Endothelial cell of umbilical vein (primary cell): ENCODE results near the gene SAP130. TPM values are rescaled to one million over a fixed set of nuclear protein-coding genes. Genes with fewer than 3 reads are reported as not detected.

Source experiments
- BruUV-seq: library from RNA; stranded (reverse); fragments of 400-500 nt; replicated peaks from 2 replicates; lab custom pipeline; 2021; lab: Mats Ljungman, UMichigan
- CTCF ChIA-PET: fragments of 300-600, 350-600 bp; sonication (Branson Sonifier 250); formaldehyde crosslinking; loops from one replicate; lab custom pipeline; 2021; ENCODE audit warnings: antibody characterized with exemption, inconsistent platforms; lab: Charles Lee
- POLR2A ChIA-PET: fragments of 300-600, 350-600 bp; sonication (Branson Sonifier 250); formaldehyde crosslinking; loops from one replicate; lab custom pipeline; 2021; ENCODE audit warnings: antibody characterized with exemption, inconsistent platforms; lab: Charles Lee
- DNase-seq: peaks from one replicate; pipeline ENCODE4 v3.0.0-alpha.2; 2011; ENCODE audit warnings: low read depth, low spot score
- FAIRE-seq: peaks from 2 replicates; lab custom pipeline; 2011; peaks lifted over from hg19 to GRCh38; lab: Jason Lieb, UNC
- H2AFZ ChIP-seq: 2 replicates; pipeline ENCODE4 v1.6.0; 2012; ENCODE audit warnings: low read depth, low read length, control low read depth, inconsistent platforms
- H3K27ac ChIP-seq: 2 replicates; pipeline ENCODE4 v1.5.1; 2011; ENCODE audit warnings: low read depth, mild to moderate bottlenecking, control low read depth, low read length, moderate library complexity; ENCODE audit not compliant: insufficient read depth
- H3K27me3 ChIP-seq, 2 experiments: 2 replicates each; pipeline versions ENCODE4 v1.6.0 to v1.6.1; 2011; ENCODE audit warnings: low read length in 2 of 2, mixed read lengths in 1 of 2; ENCODE audit not compliant: control insufficient read depth in 2 of 2, insufficient read depth in 2 of 2
- H3K36me3 ChIP-seq, 2 experiments: 2 replicates in 1 of 2; 3 replicates in 1 of 2; pipeline ENCODE4 v1.5.1; 2011; ENCODE audit warnings: low read length in 2 of 2, mild to moderate bottlenecking in 1 of 2, moderate library complexity in 1 of 2; ENCODE audit not compliant: control insufficient read depth in 2 of 2, insufficient read depth in 2 of 2; ENCODE audit errors: extremely low read depth in 1 of 2
- H3K4me1 ChIP-seq: 3 replicates; pipeline ENCODE4 v1.5.1; 2011; ENCODE audit warnings: mild to moderate bottlenecking, low read length; ENCODE audit not compliant: control insufficient read depth, insufficient read depth; ENCODE audit errors: extremely low read depth
- H3K4me2 ChIP-seq: 2 replicates; pipeline ENCODE4 v1.6.1; 2011; ENCODE audit warnings: low read length, control low read depth, mixed read lengths; ENCODE audit not compliant: insufficient read depth
- H3K4me3 ChIP-seq, 3 experiments: fragments of 200-600 bp in 1 of 3; sonication (generic), shearing (Covaris generic) in 1 of 3; replicated peaks in 1 of 3; 2 replicates each; pipeline ENCODE4 v1.5.1; 2011 to 2016; ENCODE audit warnings: control low read depth in 3 of 3, low read length in 3 of 3, mild to moderate bottlenecking in 2 of 3, inconsistent platforms in 1 of 3, low read depth in 1 of 3, moderate library complexity in 1 of 3; ENCODE audit not compliant: insufficient read depth in 1 of 3
- H3K79me2 ChIP-seq: 2 replicates; pipeline ENCODE4 v1.6.0; 2012; ENCODE audit warnings: low read length, inconsistent platforms; ENCODE audit not compliant: control insufficient read depth, insufficient read depth
- H3K9ac ChIP-seq: replicated peaks from 2 replicates; pipeline ENCODE3; 2011; ENCODE audit warnings: low read length, control low read depth; ENCODE audit not compliant: insufficient read depth; ENCODE audit errors: extremely low read depth
- H3K9me1 ChIP-seq: replicated peaks from 3 replicates; pipeline ENCODE4 v1.6.0; 2011; ENCODE audit warnings: mild to moderate bottlenecking, low read length; ENCODE audit not compliant: control insufficient read depth, insufficient read depth; ENCODE audit errors: extremely low read depth
- H3K9me3 ChIP-seq: replicated peaks from 2 replicates; pipeline ENCODE4 v1.5.1; 2012; ENCODE audit warnings: low read length, inconsistent platforms; ENCODE audit not compliant: control insufficient read depth, insufficient read depth
- H4K20me1 ChIP-seq: replicated peaks from 2 replicates; pipeline ENCODE3; 2011; ENCODE audit warnings: mild to moderate bottlenecking, low read length; ENCODE audit not compliant: control insufficient read depth, insufficient read depth; ENCODE audit errors: extremely low read depth
- CTCF ChIP-seq, 2 donors: IDR thresholded peaks; 1 replicate in 1 of 2; 2 replicates in 1 of 2; pipeline ENCODE4 v1.5.1; 2011; ENCODE audit warnings: low read length in 2 of 2, mild to moderate bottlenecking in 2 of 2, moderate library complexity in 2 of 2, control low read depth in 1 of 2, inconsistent platforms in 1 of 2, low read depth in 1 of 2; ENCODE audit not compliant: insufficient read depth in 1 of 2; ENCODE audit errors: extremely low read depth in 1 of 2
- EZH2 ChIP-seq: IDR thresholded peaks from 2 replicates; pipeline ENCODE4 v1.6.1; 2012; ENCODE audit warnings: borderline replicate concordance, low read depth, mild to moderate bottlenecking, moderate library complexity, low read length, inconsistent platforms; ENCODE audit not compliant: severe bottlenecking
- FOS ChIP-seq: IDR thresholded peaks from 2 replicates; pipeline ENCODE4 v1.6.1; 2011; ENCODE audit warnings: mild to moderate bottlenecking, low read length, moderate library complexity, borderline replicate concordance; ENCODE audit not compliant: insufficient read depth
- GATA2 ChIP-seq: IDR thresholded peaks from 2 replicates; pipeline ENCODE4 v1.7.0; 2011; ENCODE audit warnings: low read depth, mild to moderate bottlenecking, moderate library complexity, mixed read lengths, low read length; ENCODE audit not compliant: insufficient read length, insufficient read depth
- JUN ChIP-seq: IDR thresholded peaks from 2 replicates; pipeline ENCODE4 v1.6.1; 2011; ENCODE audit warnings: borderline replicate concordance, low read depth; ENCODE audit not compliant: insufficient read length, insufficient read depth
- MAX ChIP-seq: IDR thresholded peaks from 2 replicates; pipeline ENCODE4 v1.6.1; 2011; ENCODE audit not compliant: insufficient read depth, insufficient read length
- MYC ChIP-seq: IDR thresholded peaks from one replicate; pipeline ENCODE4 v1.6.1; 2011; ENCODE audit warnings: mild to moderate bottlenecking, low read depth, low read length
- POLR2A ChIP-seq: IDR thresholded peaks from 2 replicates; pipeline ENCODE4 v1.6.1; 2012; ENCODE audit warnings: low read depth, mild to moderate bottlenecking, control low read depth, low read length
- POLR2AphosphoS5 ChIP-seq: IDR thresholded peaks from 2 replicates; pipeline ENCODE4 v1.6.1; 2012; ENCODE audit warnings: low read depth, mild to moderate bottlenecking, control low read depth, low read length, moderate library complexity; ENCODE audit not compliant: insufficient read depth
- dilution Hi-C: fragments of 300-500 bp; cut with MboI; formaldehyde crosslinking; loops from one replicate; pipeline ENCODE4 v1.15.0; 2019; ENCODE audit warnings: low sequenced_read_pairs; ENCODE audit not compliant: extremely low pct_ligation_motif_present
- intact Hi-C: fragments of 100-400 bp; cut with micrococcal nuclease; formaldehyde crosslinking; loops from one replicate; pipeline ENCODE4 v1.10.0; 2022
- polyA plus RNA-seq, 4 experiments: library from polyadenylated mRNA; depleted of rRNA in 3 of 4; stranded (reverse) in 3 of 4; unstranded in 1 of 4; fragments of >200 nt; gene quantifications; 2 replicates each; pipeline versions ENCODE4 v1.2.1 to v1.2.3, GENCODE V29; 2011 to 2012; ENCODE audit warnings: missing spikeins in 1 of 4
- total RNA-seq: library from RNA; stranded (reverse); gene quantifications from 2 replicates; pipeline ENCODE4 v1.2.3, GENCODE V29; 2021

SAP130 gene
- total and polyA plus RNA-seq, 2 donors (not counting 3 experiments of a cell fraction or from before 2014, with no cell fraction given), result 26.8 to 34.3 TPM

- ChIA-PET CTCF (no interaction called here), POLR2A (no interaction called here)
- H3K9me3 ChIP-seq, result no peaks in the 10 kb centered on the region
- H2AFZ ChIP-seq, result no peak overlapping the region
- H3K4me1 ChIP-seq, result no peaks in the 10 kb centered on the region
- no TSS peak for BruUV-seq
- H3K36me3 ChIP-seq, result peaks cover 17 to 18% of the 10 kb centered on the region in 2 experiments
- H3K4me3 ChIP-seq, result no peak overlapping the region
- H3K27me3 ChIP-seq, result no peaks in the 10 kb centered on the region
- TF ChIP-seq CTCF (IDR thresholded peaks at IDR 0.05; ENCODE audit: extremely low read depth in 1 of 2, insufficient read depth in 1 of 2, low read depth in 1 of 2, low read length in 2 of 2) (no peak), FOS (no peak), POLR2AphosphoS5 (no peak), POLR2A (no peak), MYC (no peak), JUN (no peak), MAX (no peak), GATA2 (no peak), EZH2 (no peak)
- H3K4me2 ChIP-seq, result no peak overlapping the region
- H3K9me1 ChIP-seq, result no peaks in the 10 kb centered on the region
- no peak overlapping the region for H3K27ac ChIP-seq
- no peak for DNase-seq
- H3K79me2 ChIP-seq, result no peaks in the 10 kb centered on the region
- no peak for FAIRE-seq
- dilution Hi-C loops, result no loop called here
- no peaks in the 10 kb centered on the region for H4K20me1 ChIP-seq
- H3K9ac ChIP-seq, result no peak overlapping the region
- intact Hi-C loops, result no loop called here
Measured at GRCh38 chr2:127993659-127994058, 34.2 kb downstream of the SAP130 start.
